COLO668 (cell line): ENCODE data around the gene RBM15.

Experiments
- DNase-seq: peaks from one replicate; lab custom pipeline; 2025; ENCODE audit not compliant: unreplicated experiment; lab: John Stamatoyannopoulos, UW

RBM15 gene, protein sequence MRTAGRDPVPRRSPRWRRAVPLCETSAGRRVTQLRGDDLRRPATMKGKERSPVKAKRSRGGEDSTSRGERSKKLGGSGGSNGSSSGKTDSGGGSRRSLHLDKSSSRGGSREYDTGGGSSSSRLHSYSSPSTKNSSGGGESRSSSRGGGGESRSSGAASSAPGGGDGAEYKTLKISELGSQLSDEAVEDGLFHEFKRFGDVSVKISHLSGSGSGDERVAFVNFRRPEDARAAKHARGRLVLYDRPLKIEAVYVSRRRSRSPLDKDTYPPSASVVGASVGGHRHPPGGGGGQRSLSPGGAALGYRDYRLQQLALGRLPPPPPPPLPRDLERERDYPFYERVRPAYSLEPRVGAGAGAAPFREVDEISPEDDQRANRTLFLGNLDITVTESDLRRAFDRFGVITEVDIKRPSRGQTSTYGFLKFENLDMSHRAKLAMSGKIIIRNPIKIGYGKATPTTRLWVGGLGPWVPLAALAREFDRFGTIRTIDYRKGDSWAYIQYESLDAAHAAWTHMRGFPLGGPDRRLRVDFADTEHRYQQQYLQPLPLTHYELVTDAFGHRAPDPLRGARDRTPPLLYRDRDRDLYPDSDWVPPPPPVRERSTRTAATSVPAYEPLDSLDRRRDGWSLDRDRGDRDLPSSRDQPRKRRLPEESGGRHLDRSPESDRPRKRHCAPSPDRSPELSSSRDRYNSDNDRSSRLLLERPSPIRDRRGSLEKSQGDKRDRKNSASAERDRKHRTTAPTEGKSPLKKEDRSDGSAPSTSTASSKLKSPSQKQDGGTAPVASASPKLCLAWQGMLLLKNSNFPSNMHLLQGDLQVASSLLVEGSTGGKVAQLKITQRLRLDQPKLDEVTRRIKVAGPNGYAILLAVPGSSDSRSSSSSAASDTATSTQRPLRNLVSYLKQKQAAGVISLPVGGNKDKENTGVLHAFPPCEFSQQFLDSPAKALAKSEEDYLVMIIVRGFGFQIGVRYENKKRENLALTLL

DNA sequence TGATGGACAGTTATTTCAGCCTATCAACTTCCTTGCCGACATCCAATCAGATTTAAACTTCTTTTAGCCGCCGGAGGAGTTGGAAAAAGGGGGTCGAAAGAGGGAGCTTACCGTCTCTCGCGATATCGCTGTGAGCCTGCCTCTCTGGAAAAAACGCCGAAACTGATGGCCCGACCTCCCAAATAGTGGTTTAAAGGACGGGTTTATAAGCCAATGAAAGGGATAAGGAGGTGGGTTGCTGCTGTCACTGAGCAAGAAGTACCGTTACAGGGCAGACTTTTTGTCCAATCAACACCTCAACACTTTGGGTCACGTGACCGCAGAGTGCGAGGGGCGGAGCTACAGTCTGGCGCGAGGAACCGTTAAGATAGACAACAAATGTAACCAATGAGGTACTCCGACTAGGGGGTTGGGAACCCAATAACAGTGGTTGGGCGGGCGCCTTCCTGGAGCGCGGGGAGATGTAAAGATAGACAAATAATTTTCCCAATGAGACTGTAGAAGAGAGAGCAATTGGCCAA is at the start of gene RBM15:
Gene RBM15 (plus strand): TSS at position 492 of the 521 bp plus-strand sequence. CDS start 29 bp downstream, at position 521.
- DNase-seq, result peak; percentile 99

DNA sequence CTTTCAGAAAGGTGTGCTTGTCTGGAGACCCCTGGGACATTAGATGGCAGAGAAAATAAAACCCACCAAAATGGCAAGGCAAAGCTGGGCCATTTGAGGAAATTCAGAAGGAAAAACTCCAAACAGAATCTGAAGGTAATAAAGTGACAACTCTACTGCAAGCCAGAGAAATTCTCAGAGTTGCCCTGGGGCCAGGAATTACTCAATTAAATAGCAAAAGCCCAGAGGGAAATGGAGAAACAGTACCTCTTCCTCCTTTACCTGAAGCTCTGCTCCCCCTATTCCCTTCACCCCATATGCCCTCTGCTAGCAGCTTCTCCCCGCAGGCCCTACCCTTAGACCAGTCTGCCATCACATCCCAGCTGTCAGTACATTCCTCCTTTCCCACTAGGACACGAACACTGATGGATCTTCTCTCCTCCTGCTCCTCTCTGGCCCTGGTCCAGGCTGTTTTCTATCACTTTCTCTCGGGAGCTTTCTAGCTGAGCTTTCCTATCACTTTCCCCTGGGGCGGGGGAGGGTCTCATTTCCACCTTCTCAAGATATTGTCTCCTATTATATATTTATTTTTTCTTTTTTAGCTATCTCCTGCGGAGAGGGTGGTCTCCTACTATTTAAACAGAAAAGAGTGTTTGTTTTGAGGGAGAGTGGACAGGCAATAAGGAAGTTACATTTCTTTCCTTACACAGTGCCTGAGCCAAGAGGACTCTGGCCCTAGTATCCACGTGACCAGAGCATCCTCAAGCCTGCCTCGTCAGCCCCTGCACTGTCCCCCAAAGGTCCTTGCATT is 47.7 kb upstream of the RBM15 start:
- DNase-seq, result no peak

DNA sequence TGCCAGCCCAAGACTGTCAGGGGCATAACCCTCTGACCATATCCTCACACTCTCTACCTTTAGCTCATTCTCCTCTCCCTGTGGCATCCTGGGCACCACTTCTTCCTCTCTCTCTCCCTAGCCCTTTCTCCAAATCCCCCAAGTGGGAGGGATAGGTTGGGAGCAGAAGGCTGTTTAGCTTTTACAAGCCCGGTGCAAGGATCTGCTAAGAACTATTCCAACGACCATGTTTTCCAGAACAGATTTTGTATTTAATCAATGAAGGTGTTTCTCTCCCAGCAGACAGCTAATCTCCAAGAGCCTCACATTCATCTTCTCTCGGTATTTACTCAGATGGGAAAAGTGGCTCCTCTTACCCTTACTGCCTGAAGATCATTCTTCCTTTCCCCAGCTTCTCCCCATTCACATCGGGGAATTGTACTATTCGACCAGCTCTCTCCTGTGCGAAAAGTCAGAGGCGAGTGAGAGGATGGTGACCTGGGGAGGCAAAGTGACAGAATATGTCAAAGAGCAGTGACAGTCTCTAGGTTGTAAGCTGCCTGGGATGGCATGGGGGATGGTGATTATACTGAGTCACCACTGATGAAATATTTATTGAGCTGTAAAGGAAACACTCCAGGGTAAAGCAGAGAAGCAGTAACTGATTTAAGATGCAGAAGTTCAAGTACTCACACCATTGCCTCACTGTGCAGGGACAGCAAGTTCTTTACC is 47.0 kb upstream of the RBM15 start:
- peak; percentile 33 for DNase-seq

DNA sequence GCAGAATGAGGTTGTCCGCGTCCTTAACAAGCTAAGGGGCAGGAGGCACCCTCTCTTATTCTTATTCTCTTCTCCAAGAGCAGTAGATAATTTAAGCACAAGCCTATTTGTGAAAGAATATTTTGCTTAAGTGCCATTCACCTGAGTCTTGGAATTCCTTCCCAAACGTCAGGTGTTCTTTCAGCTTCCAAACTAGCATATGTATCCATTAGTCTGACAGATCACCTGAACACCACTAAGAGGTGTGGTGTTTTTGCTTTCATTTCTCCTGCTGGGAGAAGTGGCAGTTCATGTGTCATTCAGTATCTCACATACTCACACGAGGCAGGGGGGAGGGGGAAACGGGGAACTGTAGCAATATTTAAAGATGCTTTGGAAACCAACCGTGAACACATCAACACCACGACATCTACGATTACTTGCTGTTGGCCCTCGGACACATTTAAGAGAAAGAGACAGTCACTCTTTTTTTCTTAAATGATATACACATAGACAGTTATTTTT is 45.5 kb upstream of the RBM15 start:
- peak; percentile 51 for DNase-seq

DNA sequence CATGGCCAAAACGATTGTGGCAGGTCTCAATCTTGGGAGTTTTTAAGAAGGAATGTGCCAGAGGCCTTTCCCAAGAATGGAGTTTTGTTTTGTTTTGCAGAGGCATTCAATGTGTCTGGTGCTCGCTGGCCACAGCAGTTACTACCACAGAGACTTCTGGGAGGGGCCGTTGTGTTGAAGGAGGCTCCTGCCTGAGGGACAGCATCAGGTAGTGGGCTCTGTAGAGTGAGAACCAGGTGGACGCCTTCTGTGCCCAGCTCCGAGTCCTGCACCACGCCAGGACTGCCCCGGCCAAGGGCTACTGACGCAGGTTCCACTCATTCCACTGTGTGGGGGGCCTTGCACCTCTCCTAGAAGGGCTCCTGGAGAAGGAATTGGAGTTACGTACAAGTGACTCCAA is 44.9 kb upstream of the RBM15 start:
- DNase-seq, result no peak

DNA sequence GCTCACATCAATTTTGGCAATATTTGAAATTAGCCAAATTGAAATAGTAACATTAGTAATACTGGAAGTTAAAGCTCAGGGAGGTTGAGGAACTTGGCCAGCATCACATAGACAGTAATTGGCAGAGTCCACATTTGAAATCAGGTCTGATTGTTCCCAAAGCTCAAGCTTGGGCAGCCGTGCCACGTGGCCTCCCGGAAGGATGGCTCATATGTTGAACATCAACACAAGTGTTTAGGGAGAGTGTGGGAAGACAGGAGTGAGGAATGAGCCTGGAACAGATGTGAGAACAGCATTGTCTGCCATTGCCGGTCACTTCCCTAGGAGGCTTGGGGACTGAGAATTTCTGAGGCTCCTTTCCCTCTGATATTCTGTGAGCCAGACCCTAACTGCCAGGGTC is 40.2 kb upstream of the RBM15 start:
- no peak for DNase-seq

DNA sequence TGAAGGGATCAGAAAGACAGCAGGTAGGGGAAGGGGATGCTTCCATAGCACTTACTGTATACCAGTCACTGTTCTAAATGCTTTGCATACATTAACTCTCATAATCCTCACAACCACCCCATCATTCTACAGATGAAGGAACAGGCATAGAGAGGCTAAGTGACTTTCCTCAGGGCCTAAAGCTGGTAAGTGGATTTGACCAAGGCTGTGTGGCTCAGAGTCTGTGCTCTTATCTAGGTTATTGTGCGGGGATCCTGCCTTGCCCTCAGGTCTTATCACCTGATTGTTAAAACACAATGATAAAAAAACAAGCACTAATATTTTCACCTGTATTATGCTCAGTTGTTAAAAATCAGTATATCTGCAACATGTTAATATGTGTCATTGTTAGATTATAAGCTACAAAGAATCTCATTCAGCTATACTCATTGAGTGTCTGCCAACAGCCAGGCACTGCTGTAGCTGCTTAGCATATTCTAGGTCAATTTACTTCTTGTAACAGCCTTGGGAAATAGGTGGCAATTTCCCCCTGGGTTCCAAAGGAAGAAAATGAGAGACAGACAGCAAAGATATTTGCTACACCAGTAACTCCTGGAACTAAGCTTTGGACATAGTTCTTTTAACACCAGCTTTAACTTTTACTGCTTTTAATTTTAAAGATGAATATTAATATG is 38.6 kb upstream of the RBM15 start:
- DNase-seq, result no peak

DNA sequence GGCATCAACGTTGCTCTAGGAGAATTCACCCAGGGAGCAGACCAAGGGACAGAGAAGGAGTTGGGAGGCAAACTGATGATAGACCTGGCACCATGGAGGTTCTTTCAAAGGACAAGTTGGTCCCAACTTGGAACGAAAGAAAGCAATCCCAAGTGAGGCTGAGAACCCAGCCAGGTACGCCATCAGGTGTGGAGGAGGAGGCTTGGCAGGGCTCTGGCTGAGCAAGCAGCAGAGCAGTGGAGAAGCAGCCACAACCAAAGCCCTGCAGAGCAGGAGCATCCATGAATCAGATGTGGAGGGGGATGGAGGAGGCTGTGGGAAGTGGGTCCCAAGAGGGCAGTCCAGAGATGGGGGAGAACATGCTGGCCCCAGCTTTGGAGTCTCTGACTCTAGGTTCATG is 36.3 kb upstream of the RBM15 start:
- DNase-seq, result no peak

DNA sequence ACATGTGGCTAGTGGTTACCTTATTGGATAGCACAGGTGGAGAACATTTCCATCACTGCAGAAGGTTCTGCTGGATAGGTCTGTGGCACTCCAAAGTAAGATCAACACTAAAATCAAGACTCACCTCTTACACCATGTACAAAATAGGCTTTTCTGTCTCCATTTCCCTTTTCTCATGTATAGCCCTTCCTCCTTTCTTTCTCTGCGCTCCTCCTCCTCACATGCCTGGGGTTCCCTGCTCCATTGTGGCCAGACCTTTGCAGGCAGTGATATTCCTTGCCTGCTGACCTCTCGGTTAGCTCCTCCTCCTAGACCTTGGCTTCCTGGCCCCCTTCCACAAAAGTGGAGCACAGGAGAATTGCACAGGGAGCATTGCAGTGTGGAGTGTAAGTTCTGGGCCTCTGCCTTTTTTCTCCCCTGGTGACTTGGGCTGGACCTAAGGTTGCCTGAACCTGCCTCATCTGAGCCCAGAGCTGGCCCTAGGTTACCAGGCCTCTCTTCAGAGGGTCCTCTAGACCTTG is 33.2 kb upstream of the RBM15 start:
- no peak for DNase-seq

DNA sequence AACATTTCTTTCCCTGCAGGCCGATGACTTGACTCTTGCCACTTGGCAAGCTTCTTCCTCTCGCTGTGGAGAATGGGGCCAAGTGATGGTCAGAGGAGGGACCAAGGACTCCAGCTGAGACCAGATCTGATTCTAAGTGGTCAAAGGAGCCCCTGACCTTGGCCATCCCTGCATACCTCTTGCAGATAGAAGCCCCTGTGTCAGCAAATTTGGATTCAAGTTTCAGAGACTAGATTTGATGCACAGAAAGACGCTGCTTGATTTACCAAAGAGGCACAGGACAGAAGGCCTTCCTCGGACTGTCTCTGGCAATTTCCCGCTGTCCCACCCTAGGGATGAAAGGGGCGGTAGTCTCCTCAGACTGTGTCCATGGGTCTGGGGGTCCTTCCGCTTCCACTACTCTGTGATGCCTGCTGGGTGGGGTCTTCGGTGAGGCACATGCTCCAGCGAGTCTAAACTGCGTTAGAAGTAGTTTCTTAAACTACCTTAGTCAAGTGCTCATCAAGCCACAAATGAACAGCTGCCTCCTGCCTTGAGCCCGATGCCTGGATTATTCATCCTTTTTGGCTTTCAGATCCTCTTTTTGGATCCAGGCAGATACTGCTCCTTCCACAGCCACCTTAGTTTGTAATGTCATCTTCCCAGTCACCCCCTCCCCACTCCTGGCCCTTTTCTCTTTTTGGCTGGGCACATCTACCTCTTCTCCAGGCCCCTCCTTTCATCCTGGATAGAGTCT is 31.8 kb upstream of the RBM15 start:
- no peak for DNase-seq

DNA sequence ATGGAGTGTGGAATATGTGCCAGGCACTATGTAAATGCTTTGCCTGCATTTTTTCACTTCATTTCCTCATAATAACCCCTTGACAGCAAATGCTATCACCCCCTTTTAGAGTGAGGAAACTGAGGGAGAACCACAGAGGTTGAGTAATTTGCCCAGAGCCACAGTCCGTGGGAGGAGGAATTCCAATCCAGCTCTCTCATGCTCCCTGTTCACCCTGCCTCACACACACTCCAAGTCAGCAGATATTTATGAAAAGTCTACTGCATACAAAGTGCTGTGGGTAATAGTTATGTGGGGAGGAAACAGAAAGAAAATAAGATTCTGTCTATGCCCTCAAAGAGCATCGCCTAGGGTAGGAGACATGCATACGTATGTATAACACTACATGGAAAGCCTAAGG is 30.9 kb upstream of the RBM15 start:
- no peak for DNase-seq

DNA sequence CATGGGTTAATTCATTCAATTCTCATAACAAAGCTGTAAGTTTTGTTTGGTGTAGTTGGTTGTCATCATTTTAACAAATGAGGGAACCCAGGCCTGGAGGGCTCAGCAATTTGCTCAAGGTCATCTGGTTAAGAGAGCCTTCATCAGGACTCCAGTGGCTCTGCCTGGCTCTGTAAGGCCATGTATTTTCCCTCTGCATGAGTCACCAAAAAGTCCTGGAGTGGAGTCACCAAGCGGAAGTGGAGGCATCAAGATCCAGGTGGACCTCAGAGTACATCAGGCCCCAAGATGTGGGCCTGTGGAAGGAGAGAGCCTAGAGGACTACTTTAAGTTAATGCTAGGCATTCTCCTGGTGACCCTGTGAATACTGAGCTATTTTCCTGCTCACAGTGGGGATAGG is 30.0 kb upstream of the RBM15 start:
- no peak for DNase-seq

DNA sequence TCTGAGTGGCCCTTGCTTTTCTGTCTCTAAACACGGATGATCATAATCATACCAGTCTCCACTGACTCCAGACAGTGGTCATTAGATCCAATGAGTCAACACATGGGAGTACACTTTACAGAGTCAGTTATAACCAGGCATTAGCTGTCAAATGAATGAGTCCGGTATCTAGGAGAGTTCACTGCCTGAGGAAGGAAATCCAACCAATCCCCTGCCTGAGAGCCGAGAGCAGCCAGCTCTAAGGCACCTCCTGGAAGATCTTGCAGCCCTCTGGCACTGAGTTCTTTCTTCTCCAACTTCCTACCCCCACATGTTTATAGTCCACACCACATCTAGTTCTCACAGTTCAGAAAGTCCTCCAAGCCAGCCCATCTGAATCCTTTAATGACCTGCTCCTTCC is 29.4 kb upstream of the RBM15 start:
- no peak for DNase-seq

DNA sequence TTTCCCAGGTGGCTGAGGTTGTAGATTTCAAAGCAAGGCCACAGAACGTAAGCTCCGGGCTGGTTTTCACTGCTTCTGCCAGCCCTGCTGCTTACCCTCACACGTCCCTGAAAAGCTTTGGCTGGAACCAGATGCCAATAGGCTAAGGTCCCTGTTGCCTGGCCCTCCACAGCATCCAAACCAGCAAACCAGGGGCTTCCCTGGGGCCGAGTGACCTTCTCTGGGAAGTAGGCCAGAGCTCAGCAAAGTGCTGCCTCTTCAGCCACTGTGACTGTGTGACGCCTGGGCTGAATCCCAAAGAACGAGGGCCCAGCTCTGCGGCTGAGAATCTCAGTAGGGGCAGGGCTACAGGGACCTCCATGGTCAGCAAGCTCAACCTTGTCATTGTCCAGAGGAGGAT is 28.9 kb upstream of the RBM15 start:
- DNase-seq, result no peak

DNA sequence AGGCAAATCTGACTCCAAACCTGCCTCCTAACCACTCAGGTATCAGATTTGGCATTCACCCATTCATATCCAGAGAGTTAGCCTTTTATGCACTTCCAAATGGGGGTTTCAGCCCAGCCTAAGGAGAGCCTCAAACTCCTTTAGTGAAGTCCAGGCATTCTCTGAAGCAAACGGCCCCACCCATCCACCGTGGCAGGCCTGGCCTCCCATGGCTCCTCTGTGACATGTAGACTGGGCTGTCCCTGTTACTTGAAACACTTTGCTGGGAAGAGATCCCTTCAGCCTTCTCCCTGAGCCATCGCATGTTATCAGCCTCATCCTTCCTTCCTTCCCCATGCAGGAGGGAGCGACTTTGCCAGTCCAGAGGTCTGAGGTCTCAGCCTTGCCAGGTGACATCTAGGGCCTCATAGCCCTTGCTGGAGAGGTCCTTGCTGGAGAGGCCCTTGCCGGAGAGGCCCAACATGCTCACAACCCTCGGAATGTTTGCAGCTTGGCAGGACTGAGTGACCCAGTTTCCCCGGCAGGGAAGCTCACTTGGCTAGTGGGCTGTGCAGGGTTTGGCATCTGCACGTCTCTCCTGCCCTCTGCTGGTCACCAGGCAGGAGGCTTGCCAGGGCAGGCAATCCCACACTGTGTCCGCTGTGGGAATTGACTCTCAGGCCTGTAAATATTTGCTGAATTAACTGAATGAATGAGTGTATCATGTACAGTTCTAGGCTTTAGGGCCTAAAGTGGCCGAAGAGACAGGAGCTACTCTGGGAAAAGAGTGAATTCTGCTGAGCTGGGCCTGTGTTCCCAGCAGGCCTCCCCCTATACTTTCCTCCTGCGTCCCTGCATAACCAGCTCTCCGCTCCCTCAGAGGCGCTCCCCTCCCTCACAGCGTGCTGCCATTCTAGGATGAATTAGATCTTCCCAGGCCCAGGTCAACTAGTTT is 26.7 kb upstream of the RBM15 start:
- peak; percentile 85 for DNase-seq

DNA sequence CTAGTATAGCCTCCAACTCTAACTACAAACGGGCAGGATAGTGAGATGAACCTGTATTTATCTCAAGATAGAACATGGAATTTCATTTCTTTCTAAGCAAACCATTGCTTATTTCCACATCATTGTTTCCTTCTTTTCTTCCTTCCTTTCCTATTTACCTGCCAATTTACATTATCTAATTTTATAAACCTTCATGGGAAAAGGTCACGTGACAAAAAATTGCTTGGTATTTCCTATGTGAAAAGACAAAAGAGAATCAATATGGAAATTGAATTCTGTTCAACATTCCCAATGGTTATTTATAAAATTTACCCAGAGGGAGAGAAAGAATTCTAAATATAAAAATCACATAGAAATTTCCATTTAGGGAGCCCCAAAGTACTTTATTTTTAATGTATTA is 22.4 kb upstream of the RBM15 start:
- DNase-seq, result no peak

DNA sequence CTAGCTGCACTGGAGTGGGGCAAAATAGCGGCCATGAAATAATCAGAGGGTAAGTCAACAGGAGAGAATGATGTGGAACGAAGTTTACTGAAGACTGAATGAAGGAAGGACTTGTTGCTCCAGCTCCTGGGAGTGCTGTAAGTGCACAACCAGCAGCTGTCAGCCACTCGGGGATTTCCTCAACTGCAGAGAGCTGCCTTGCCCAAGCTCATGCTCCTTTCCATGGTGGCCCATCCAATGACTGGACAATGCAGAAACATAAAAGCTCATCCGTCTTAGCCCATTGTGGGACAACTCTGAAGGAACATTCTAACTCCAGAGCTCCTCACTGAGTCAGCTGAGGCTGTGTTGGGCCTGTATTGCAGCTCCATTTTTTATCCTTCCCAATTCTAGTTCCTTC is 21.1 kb upstream of the RBM15 start:
- no peak for DNase-seq
